ENCODE results near the gene TECTA.
"Not testable (repeated sequence)": the region's sequence is repeated elsewhere in the genome, so short reads cannot be mapped to it uniquely, and the experiment has no call there.

TECTA gene

DNA sequence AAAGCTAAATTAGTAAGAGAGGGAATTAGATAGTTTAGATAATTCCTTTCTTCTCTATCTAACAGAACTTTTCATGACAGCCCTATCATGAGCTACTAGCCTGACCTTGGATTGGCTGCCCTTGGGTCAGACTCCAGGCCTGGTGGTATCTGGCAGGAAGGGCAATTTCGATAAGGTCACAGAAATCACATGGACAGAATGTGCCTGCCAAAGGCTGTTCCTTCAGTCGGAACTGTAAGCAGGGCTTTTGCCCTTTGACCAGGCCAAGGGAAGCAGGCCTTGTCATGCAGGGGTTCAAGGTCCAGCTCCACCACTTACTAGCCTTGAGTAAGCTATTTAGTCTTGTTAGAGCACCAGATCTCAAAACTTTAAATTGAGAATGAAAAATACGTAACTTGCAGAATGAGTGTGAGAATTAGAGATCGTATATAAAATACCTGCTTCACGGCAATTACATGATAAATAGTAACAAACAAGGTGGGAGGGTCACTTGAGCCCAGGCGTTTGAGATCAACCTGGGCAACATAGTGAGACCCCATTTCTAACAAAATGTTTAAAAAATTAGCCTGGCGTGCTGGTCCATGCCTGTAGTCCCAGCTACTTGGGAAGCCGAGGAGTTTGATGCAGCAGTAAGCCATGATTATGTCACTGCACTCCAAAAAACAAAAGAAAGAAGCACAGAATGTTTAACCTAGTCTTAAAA lies 130.7 kb downstream of the TECTA start:
- no peak for DNase-seq (ENCODE audit: low read depth in 1 of 2, low spot score in 1 of 2)
- no peak for TF ChIP-seq SPI1 (IDR thresholded peaks at IDR 0.05; ENCODE audit: borderline replicate concordance, low read depth)
- TF ChIP-seq, protein P1, sequence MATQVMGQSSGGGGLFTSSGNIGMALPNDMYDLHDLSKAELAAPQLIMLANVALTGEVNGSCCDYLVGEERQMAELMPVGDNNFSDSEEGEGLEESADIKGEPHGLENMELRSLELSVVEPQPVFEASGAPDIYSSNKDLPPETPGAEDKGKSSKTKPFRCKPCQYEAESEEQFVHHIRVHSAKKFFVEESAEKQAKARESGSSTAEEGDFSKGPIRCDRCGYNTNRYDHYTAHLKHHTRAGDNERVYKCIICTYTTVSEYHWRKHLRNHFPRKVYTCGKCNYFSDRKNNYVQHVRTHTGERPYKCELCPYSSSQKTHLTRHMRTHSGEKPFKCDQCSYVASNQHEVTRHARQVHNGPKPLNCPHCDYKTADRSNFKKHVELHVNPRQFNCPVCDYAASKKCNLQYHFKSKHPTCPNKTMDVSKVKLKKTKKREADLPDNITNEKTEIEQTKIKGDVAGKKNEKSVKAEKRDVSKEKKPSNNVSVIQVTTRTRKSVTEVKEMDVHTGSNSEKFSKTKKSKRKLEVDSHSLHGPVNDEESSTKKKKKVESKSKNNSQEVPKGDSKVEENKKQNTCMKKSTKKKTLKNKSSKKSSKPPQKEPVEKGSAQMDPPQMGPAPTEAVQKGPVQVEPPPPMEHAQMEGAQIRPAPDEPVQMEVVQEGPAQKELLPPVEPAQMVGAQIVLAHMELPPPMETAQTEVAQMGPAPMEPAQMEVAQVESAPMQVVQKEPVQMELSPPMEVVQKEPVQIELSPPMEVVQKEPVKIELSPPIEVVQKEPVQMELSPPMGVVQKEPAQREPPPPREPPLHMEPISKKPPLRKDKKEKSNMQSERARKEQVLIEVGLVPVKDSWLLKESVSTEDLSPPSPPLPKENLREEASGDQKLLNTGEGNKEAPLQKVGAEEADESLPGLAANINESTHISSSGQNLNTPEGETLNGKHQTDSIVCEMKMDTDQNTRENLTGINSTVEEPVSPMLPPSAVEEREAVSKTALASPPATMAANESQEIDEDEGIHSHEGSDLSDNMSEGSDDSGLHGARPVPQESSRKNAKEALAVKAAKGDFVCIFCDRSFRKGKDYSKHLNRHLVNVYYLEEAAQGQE (IDR thresholded peaks at IDR 0.05; ENCODE audit: insufficient replicate concordance, low read depth), result no peak
- no peak for TF ChIP-seq GABPA (IDR thresholded peaks at IDR 0.05; ENCODE audit: low read depth)
- TF ChIP-seq, protein P2, sequence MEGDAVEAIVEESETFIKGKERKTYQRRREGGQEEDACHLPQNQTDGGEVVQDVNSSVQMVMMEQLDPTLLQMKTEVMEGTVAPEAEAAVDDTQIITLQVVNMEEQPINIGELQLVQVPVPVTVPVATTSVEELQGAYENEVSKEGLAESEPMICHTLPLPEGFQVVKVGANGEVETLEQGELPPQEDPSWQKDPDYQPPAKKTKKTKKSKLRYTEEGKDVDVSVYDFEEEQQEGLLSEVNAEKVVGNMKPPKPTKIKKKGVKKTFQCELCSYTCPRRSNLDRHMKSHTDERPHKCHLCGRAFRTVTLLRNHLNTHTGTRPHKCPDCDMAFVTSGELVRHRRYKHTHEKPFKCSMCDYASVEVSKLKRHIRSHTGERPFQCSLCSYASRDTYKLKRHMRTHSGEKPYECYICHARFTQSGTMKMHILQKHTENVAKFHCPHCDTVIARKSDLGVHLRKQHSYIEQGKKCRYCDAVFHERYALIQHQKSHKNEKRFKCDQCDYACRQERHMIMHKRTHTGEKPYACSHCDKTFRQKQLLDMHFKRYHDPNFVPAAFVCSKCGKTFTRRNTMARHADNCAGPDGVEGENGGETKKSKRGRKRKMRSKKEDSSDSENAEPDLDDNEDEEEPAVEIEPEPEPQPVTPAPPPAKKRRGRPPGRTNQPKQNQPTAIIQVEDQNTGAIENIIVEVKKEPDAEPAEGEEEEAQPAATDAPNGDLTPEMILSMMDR (IDR thresholded peaks at IDR 0.05; ENCODE audit: insufficient read depth, low read length), result no peak
- no peak for TF ChIP-seq POLR2AphosphoS5 (IDR thresholded peaks at IDR 0.05; ENCODE audit: low read depth)
- no peak overlapping the region for H3K27ac ChIP-seq (replicated peaks)
- no peak overlapping the region for H3K4me3 ChIP-seq (replicated peaks; ENCODE audit: insufficient read depth, low read length)
- H3K27me3 ChIP-seq (ENCODE audit: insufficient read depth, poor library complexity, severe bottlenecking), result peaks cover 15% of the 10 kb centered on the region

DNA sequence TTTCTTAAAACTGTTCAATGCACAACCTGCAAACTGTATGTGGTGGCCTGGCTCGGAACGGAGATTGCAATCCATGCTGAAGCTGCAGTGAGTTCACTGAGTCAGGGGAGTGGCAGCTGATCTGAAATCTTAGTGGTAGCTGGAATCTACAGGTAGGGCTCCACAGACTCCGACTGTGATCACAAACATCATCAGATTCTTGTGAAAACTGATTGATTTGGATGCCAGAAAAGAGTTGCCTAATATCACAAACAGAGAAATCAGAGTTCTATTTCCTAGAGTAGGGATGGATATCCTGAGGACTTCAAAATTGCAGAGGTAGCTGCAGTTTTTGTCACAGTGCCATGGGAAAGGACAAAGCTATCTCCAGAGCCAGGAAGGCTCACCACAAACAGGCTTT lies 134.0 kb downstream of the TECTA start:
- Histone ChIP-seq H3K27ac (replicated peaks) (no peak overlapping the region), H3K27me3 (ENCODE audit: insufficient read depth, poor library complexity, severe bottlenecking) (peaks cover 15% of the 10 kb centered on the region), H3K4me3 (replicated peaks; ENCODE audit: insufficient read depth, low read length) (no peak overlapping the region)
- TF ChIP-seq, protein P2 (IDR thresholded peaks at IDR 0.05; ENCODE audit: insufficient read depth, low read length), result no peak
- TF ChIP-seq SPI1 (IDR thresholded peaks at IDR 0.05; ENCODE audit: borderline replicate concordance, low read depth), result no peak
- TF ChIP-seq POLR2AphosphoS5 (IDR thresholded peaks at IDR 0.05; ENCODE audit: low read depth), result no peak
- no peak for TF ChIP-seq GABPA (IDR thresholded peaks at IDR 0.05; ENCODE audit: low read depth)
- TF ChIP-seq, protein P1 (IDR thresholded peaks at IDR 0.05; ENCODE audit: insufficient replicate concordance, low read depth), result no peak
- DNase-seq (ENCODE audit: low read depth in 1 of 2, low spot score in 1 of 2), result no peak

DNA sequence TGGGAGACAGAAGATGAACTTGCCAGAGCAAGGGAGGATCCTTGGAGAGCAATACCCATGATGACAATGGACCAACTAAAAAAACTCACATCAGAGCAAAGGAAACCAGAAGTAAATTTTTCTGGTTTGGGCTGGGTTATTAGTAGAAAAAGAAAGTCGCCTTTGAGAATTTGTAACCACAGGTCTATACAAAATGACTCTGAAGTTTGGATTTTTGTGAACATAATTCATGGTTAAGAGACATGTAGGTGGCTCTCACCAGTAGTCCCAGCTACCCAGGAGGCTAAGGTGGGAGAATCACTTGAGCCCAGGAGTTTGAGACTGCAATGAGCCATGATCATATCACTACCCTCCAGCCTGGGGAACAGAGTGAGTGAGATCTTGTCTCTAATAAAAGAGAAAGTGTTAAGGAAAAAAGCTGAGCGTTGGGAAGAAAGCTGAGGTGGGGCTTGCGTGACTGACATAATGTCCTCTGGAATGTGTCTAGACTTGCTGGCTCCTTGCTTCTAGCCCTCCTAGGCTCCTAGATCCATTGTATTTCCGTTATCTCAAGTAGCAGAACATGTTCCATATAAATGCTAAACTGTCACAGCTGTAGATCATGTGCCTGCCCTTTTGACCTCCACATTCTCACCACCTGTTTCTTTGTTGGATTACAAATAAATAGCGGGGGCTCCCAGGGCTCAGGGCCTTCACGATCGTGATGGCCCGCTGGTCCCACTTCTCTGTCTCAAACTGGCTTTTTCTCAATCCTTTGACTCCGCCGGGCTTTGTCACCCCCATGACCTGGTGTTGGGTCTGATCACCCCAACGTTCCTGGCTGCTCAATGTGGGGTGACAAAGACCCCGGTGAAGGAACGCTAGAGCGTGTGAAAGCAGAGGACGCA lies 135.3 kb downstream of the TECTA start:
- peaks cover 11% of the 10 kb centered on the region for H3K27me3 ChIP-seq (ENCODE audit: insufficient read depth, poor library complexity, severe bottlenecking)
- TF ChIP-seq SPI1 (IDR thresholded peaks at IDR 0.05; ENCODE audit: borderline replicate concordance, low read depth), result no peak
- TF ChIP-seq, protein P1 (IDR thresholded peaks at IDR 0.05; ENCODE audit: insufficient replicate concordance, low read depth), result no peak
- no peak for TF ChIP-seq GABPA (IDR thresholded peaks at IDR 0.05; ENCODE audit: low read depth)
- TF ChIP-seq, protein P2 (IDR thresholded peaks at IDR 0.05; ENCODE audit: insufficient read depth, low read length), result no peak
- no peak for DNase-seq (ENCODE audit: low read depth in 1 of 2, low spot score in 1 of 2)
- no peak overlapping the region for H3K4me3 ChIP-seq (replicated peaks; ENCODE audit: insufficient read depth, low read length)
- no peak overlapping the region for H3K27ac ChIP-seq (replicated peaks)

DNA sequence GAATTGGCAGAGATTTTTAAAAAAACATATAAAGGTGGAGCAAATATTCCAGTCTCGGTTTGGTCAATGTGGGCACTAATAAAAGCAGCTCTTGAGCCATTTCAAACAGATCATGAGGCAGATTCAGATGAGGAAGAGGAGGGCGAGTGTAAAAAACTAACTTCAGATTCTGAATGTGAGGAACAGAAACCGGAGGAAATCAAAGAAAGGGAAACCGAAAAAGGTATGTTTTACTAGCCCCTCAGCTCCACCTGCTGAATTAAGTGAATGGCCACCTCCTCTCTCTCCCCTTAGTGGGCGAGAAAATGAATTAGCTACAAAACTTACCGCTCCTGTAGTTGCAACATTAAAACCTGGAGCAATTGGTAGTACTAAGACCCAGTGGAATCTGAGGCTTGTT lies 136.2 kb downstream of the TECTA start:
- DNase-seq (ENCODE audit: low read depth in 1 of 2, low spot score in 1 of 2); H3K27ac ChIP-seq (replicated peaks); H3K4me3 ChIP-seq (replicated peaks; ENCODE audit: insufficient read depth, low read length): not testable (repeated sequence)
- H3K27me3 ChIP-seq (ENCODE audit: insufficient read depth, poor library complexity, severe bottlenecking), result peaks cover 11% of the 10 kb centered on the region

All from HL-60 (cell line).